Esophagus muscularis mucosa (tissue), 4 donors: ENCODE results near the gene DMD. TPM values are rescaled to one million over a fixed set of nuclear protein-coding genes. Genes with fewer than 3 reads are reported as not detected.

Experiments used
- DNase-seq: peaks from one replicate; pipeline ENCODE4 v3.0.0-alpha.2; 2017; ENCODE audit errors: extremely low spot score
- H3K27ac ChIP-seq, 4 donors: fragments of 200-600 bp; sonication (generic); replicated peaks in 1 of 4; 1 replicate in 3 of 4; 2 replicates in 1 of 4; pipeline ENCODE4 v1.5.1; 2016 to 2019; ENCODE audit warnings: mild to moderate bottlenecking in 1 of 4
- H3K27me3 ChIP-seq, 4 donors: fragments of 200-600 bp; sonication (generic); one replicate each; pipeline versions ENCODE4 v1.5.1 to v1.6.0; 2016 to 2019
- H3K36me3 ChIP-seq, 4 donors: fragments of 200-600 bp; sonication (generic); one replicate each; pipeline ENCODE4 v1.5.1; 2016 to 2019
- H3K4me1 ChIP-seq, 4 donors: fragments of 200-600 bp; sonication (generic); one replicate each; pipeline ENCODE4 v1.5.1; 2016 to 2019
- H3K4me3 ChIP-seq, 4 donors: fragments of 200-600 bp; sonication (generic); 1 replicate in 2 of 4; 2 replicates in 2 of 4; pipeline ENCODE4 v1.5.1; 2016 to 2019; ENCODE audit warnings: mild to moderate bottlenecking in 4 of 4, moderate library complexity in 1 of 4
- H3K9me3 ChIP-seq, 4 donors: fragments of 200-600 bp; sonication (generic); 1 replicate in 3 of 4; 2 replicates in 1 of 4; pipeline ENCODE4 v1.5.1; 2016 to 2019
- EP300 ChIP-seq: sonication (generic); formaldehyde crosslinking; IDR thresholded peaks from one replicate; pipeline ENCODE4 v1.6.1; 2017; ENCODE audit warnings: antibody characterized with exemption
- POLR2A ChIP-seq: fragments of 450-650 bp; IDR thresholded peaks from one replicate; pipeline ENCODE4 v1.6.1; 2017; ENCODE audit warnings: antibody characterized with exemption, moderate library complexity, mild to moderate bottlenecking, low read depth
- POLR2AphosphoS5 ChIP-seq, 2 donors: sonication (generic); formaldehyde crosslinking; IDR thresholded peaks; one replicate each; pipeline ENCODE4 v1.6.1; 2017; ENCODE audit warnings: antibody characterized with exemption in 2 of 2
- WGBS: methylation state at CpG from one replicate; pipeline ENCODE4 v1.1.5; 2018; 5-methylcytosine and 5-hydroxymethylcytosine counted together
- intact Hi-C: fragments of 100-400 bp; cut with DNase I; formaldehyde crosslinking; loops from one replicate; pipeline ENCODE4 v1.15.1; 2023
- total RNA-seq, 4 donors: library from RNA; depleted of rRNA; stranded (reverse); fragments of >200 nt; gene quantifications; one replicate each; pipeline versions ENCODE4 v1.1.0 to v1.2.1, GENCODE V29; 2016
- TF ChIP-seq, protein P1 (sequence below), 3 experiments: fragments of 200-600 bp in 2 of 3; fragments of 450-650 bp in 1 of 3; sonication (generic) in 2 of 3; IDR thresholded peaks; one replicate each; pipeline ENCODE4 v1.5.1; 2017 to 2019; ENCODE audit warnings: antibody characterized with exemption in 3 of 3, mild to moderate bottlenecking in 2 of 3, moderate library complexity in 1 of 3

DMD gene
- total RNA-seq, 4 donors from 2014 or later, result 127 to 210 (median 188) TPM

DNA sequence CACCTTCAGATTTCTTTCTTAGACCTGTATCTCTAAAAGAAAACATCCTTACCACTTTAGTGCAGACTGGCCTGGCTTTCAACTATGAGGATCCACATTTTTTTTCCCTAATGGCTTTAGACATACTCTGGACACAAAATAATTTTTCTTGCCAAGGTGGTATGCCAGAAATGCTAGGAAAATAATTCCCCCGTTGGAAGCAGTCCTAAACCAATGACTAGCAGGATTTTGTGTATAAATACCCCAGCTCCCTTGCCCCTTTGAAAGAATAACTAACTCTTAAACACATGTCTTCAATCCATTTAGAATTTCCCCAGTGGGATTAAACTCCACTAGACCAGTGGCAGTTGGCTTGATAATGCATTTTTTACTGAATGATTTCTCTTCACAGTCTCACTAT is 1639.0 kb downstream of the DMD start:
- intact Hi-C loops, result no loop called here
- Histone ChIP-seq H3K4me3 (no peak overlapping the region), H3K27ac (no peak overlapping the region), H3K27me3 (no peaks in the 10 kb centered on the region), H3K4me1 (no peaks in the 10 kb centered on the region), H3K36me3 (no peaks in the 10 kb centered on the region), H3K9me3 (no peaks in the 10 kb centered on the region)
- TF ChIP-seq, protein P1, sequence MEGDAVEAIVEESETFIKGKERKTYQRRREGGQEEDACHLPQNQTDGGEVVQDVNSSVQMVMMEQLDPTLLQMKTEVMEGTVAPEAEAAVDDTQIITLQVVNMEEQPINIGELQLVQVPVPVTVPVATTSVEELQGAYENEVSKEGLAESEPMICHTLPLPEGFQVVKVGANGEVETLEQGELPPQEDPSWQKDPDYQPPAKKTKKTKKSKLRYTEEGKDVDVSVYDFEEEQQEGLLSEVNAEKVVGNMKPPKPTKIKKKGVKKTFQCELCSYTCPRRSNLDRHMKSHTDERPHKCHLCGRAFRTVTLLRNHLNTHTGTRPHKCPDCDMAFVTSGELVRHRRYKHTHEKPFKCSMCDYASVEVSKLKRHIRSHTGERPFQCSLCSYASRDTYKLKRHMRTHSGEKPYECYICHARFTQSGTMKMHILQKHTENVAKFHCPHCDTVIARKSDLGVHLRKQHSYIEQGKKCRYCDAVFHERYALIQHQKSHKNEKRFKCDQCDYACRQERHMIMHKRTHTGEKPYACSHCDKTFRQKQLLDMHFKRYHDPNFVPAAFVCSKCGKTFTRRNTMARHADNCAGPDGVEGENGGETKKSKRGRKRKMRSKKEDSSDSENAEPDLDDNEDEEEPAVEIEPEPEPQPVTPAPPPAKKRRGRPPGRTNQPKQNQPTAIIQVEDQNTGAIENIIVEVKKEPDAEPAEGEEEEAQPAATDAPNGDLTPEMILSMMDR (IDR thresholded peaks at IDR 0.05), result no peak
- no peak for TF ChIP-seq EP300
- TF ChIP-seq POLR2A, result no peak
- TF ChIP-seq POLR2AphosphoS5 (IDR thresholded peaks at IDR 0.05), result no peak
- WGBS, result 25% methylated on average over 1 of the region's 1 CpG
- no peak for DNase-seq

DNA sequence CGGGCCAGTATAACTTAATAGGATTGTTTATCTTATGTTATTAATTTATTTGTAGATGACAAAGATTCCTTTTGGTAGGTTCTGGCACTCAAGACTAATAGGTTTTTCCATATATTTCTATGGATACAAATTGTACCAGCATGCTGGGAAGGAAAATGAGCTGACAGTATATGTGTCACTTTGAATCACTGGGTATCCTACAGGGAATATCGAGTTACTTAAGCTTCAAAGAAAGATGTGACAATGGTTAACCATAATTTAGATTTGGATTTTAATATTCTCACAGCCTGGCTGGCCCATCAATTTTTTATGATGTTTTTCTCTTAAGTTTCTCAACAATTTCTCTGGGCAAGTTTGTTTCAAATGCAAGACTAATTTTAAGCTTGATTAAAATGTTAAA is 1640.7 kb downstream of the DMD start:
- DNase-seq, result no peak
- WGBS, result 64% methylated on average over 2 of the region's 2 CpGs
- Histone ChIP-seq H3K36me3 (no peaks in the 10 kb centered on the region), H3K4me1 (no peaks in the 10 kb centered on the region), H3K9me3 (no peaks in the 10 kb centered on the region), H3K27ac (no peak overlapping the region), H3K27me3 (no peaks in the 10 kb centered on the region), H3K4me3 (no peak overlapping the region)
- intact Hi-C loops, result no loop called here
- TF ChIP-seq POLR2A, result no peak
- TF ChIP-seq, protein P1 (IDR thresholded peaks at IDR 0.05), result no peak
- no peak for TF ChIP-seq POLR2AphosphoS5 (IDR thresholded peaks at IDR 0.05)
- TF ChIP-seq EP300, result no peak

DNA sequence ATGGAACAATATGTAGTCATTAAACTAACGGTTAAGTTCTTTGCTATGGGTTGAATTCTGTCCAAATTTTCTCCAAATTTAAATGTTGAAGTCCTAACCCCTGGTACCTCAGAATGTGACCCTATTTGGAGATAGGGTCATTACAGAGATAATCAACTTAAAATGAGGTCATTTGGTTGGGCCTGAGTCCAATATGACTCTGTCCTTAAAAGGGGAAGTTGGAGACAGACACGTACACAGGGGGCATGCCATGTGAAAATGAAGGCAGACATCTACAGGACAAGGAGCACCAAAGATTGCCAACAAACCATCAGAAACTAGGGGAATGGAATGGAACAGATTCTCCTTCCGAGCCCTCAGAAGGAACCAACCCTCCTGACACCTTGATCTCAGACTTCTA is 1647.6 kb downstream of the DMD start:
- no peak for TF ChIP-seq EP300
- no peak for TF ChIP-seq POLR2A
- no peak for TF ChIP-seq POLR2AphosphoS5 (IDR thresholded peaks at IDR 0.05)
- TF ChIP-seq, protein P1 (IDR thresholded peaks at IDR 0.05), result no peak
- intact Hi-C loops, result no loop called here
- no peaks in the 10 kb centered on the region for H3K9me3 ChIP-seq
- no peaks in the 10 kb centered on the region for H3K36me3 ChIP-seq
- DNase-seq, result no peak
- 60% methylated on average over 3 of the region's 3 CpGs for WGBS
- H3K27ac ChIP-seq, result no peak overlapping the region
- no peaks in the 10 kb centered on the region for H3K27me3 ChIP-seq
- no peak overlapping the region for H3K4me3 ChIP-seq
- no peaks in the 10 kb centered on the region for H3K4me1 ChIP-seq

DNA sequence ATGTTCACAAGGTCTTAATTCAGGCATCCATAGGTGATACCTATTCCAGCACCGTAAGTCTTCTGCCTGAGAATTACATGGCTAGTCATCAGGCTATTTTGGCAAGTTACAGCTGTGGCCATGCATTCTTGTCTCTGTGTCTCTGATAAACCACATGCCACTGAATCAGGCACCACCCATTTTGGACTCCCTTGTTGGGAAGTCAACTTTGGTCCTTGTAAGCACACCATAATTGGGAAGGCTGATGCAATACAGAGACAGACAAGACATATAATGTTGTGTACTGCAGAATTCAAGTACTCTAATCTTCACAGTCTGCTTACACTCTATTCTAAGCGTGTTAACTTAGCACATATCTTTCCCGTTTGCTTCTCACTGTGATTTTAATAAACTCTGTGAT is 1655.8 kb downstream of the DMD start:
- 81% methylated on average over 3 of the region's 3 CpGs for whole genome bisulfite sequencing
- H3K4me1 ChIP-seq, result no peaks in the 10 kb centered on the region
- H3K27ac ChIP-seq, result no peak overlapping the region
- no peaks in the 10 kb centered on the region for H3K27me3 ChIP-seq
- no peaks in the 10 kb centered on the region for H3K36me3 ChIP-seq
- H3K9me3 ChIP-seq, result no peaks in the 10 kb centered on the region
- intact Hi-C loops, result no loop called here
- no peak overlapping the region for H3K4me3 ChIP-seq
- no peak for DNase-seq
- TF ChIP-seq EP300 (no peak), POLR2A (no peak), POLR2AphosphoS5 (IDR thresholded peaks at IDR 0.05) (no peak)
- TF ChIP-seq, protein P1 (IDR thresholded peaks at IDR 0.05), result no peak

DNA sequence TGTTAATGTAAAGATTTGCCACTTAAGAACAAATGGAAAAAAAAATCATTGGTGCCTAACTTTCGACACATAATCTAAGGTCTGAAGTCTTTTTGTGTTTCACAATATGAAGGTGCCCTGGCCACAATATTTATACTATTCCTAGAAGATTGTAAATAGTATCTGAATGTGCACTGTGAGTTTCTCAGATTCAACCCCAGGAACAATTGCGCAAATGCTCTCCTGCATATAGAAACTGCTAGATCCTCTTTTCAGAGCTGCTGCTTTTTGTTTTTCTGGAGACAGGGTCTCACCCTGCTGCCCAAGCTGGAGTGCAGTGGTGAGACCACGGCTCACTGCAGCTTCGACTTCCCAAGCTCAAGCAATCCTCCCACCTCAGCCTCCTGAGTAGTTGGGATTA is 1659.4 kb downstream of the DMD start:
- Histone ChIP-seq H3K27ac (no peak overlapping the region), H3K4me3 (no peak overlapping the region), H3K27me3 (no peaks in the 10 kb centered on the region), H3K4me1 (no peaks in the 10 kb centered on the region), H3K9me3 (no peaks in the 10 kb centered on the region), H3K36me3 (no peaks in the 10 kb centered on the region)
- TF ChIP-seq EP300 (no peak), POLR2A (no peak), POLR2AphosphoS5 (IDR thresholded peaks at IDR 0.05) (no peak)
- TF ChIP-seq, protein P1 (IDR thresholded peaks at IDR 0.05), result no peak
- intact Hi-C loops, result no loop called here
- 91% methylated on average over 4 of the region's 4 CpGs for WGBS
- no peak for DNase-seq
